Activated CD8-positive, alpha-beta memory T cell treated with anti-CD3 and anti-CD28 coated beads, Interleukin-2, amount 50 U/mL, for 24 hours (primary cell): ENCODE measurements around the gene BMERB1.
"Not testable (repeated sequence)": the region's sequence is repeated elsewhere in the genome, so short reads cannot be mapped to it uniquely, and the experiment has no call there.

Experiments used
- DNase-seq: peaks from one replicate; pipeline ENCODE4 v3.0.0-alpha.2; 2020; ENCODE audit errors: extremely low read depth

The BMERB1 gene

GRCh38 chr16:15461376-15461775, 27.0 kb downstream of the BMERB1 start:
- DNase-seq = no peak

GRCh38 chr16:15464401-15465186, 30.2 kb downstream of the BMERB1 start:
- DNase-seq = no peak

GRCh38 chr16:15466131-15466530, 31.7 kb downstream of the BMERB1 start:
- no peak for DNase-seq

- no peak for DNase-seq
Observed at GRCh38 chr16:15466886-15467781, 32.7 kb downstream of the BMERB1 start.

- DNase-seq = not testable (repeated sequence)
Observed at GRCh38 chr16:15476971-15477370, 42.6 kb downstream of the BMERB1 start.

- DNase-seq = no peak
Observed at GRCh38 chr16:15477802-15478201, 43.4 kb downstream of the BMERB1 start.

GRCh38 chr16:15482068-15482747, 47.8 kb downstream of the BMERB1 start:
- DNase-seq = peak; percentile 21

GRCh38 chr16:15482748-15483298, 48.4 kb downstream of the BMERB1 start:
- DNase-seq = no peak

- DNase-seq = no peak
Observed at GRCh38 chr16:15483857-15484256, 49.5 kb downstream of the BMERB1 start.

- no peak for DNase-seq
Observed at GRCh38 chr16:15484662-15485061, 50.3 kb downstream of the BMERB1 start.

GRCh38 chr16:15485175-15485574, 50.8 kb downstream of the BMERB1 start:
- no peak for DNase-seq

- DNase-seq = no peak
Observed at GRCh38 chr16:15486661-15487060, 52.3 kb downstream of the BMERB1 start.

GRCh38 chr16:15487336-15488284, 53.2 kb downstream of the BMERB1 start:
- no peak for DNase-seq

GRCh38 chr16:15489016-15489415, 54.6 kb downstream of the BMERB1 start:
- no peak for DNase-seq

GRCh38 chr16:15490123-15490711, 55.8 kb downstream of the BMERB1 start:
- no peak for DNase-seq

GRCh38 chr16:15491411-15491810, 57.0 kb downstream of the BMERB1 start:
- DNase-seq = no peak

- DNase-seq = no peak
Observed at GRCh38 chr16:15492091-15492740, 57.8 kb downstream of the BMERB1 start.

- DNase-seq = no peak
Observed at GRCh38 chr16:15493466-15494180, 59.2 kb downstream of the BMERB1 start.

- no peak for DNase-seq
Observed at GRCh38 chr16:15494236-15494635, 59.8 kb downstream of the BMERB1 start.
